Glutamatergic neuron (in vitro differentiated cells): ENCODE measurements around the gene BATF. TPM values are rescaled to one million over a fixed set of nuclear protein-coding genes. Genes with fewer than 3 reads are reported as not detected.

Experiments
- DNase-seq: peaks from one replicate; pipeline ENCODE4 v3.0.0; 2022
- H3K27ac Mint-ChIP-seq: one replicate; pipeline ENCODE4 v1.8.0; 2020; ENCODE audit warnings: mild to moderate bottlenecking, mixed read lengths, inconsistent platforms; ENCODE audit not compliant: unreplicated experiment
- H3K27me3 Mint-ChIP-seq: one replicate; pipeline ENCODE4 v1.8.0; 2020; ENCODE audit warnings: mild to moderate bottlenecking, moderate library complexity, mixed read lengths, inconsistent platforms; ENCODE audit not compliant: unreplicated experiment
- H3K36me3 Mint-ChIP-seq: one replicate; pipeline ENCODE4 v1.8.0; 2020; ENCODE audit warnings: mild to moderate bottlenecking, mixed read lengths, inconsistent platforms; ENCODE audit not compliant: unreplicated experiment
- H3K4me1 Mint-ChIP-seq: one replicate; pipeline ENCODE4 v1.8.0; 2020; ENCODE audit warnings: mild to moderate bottlenecking, low read depth, mixed read lengths, inconsistent platforms; ENCODE audit not compliant: unreplicated experiment
- H3K4me3 Mint-ChIP-seq: one replicate; pipeline ENCODE4 v1.8.0; 2020; ENCODE audit warnings: mild to moderate bottlenecking, mixed read lengths, inconsistent platforms; ENCODE audit not compliant: unreplicated experiment
- H3K9me3 Mint-ChIP-seq: one replicate; pipeline ENCODE4 v1.8.0; 2020; ENCODE audit warnings: mild to moderate bottlenecking, moderate library complexity, mixed read lengths, inconsistent platforms; ENCODE audit not compliant: unreplicated experiment
- CTCF ChIP-seq: fragments of 200-600 bp; sonication (generic); IDR thresholded peaks from one replicate; pipeline ENCODE4 v1.5.0; 2021; ENCODE audit not compliant: partially characterized antibody, unreplicated experiment
- total RNA-seq: library from RNA; stranded (reverse); fragmentation: NEBNext Ultra II Directional; extraction: Animal tissue kit (Norgen Biotek cat#: 25700); gene quantifications from one replicate; pipeline ENCODE4 v1.2.1, GENCODE V29; 2021; ENCODE audit not compliant: unreplicated experiment

BATF gene
- total RNA-seq, 1 donor from 2014 or later = not detected

- H3K4me3 Mint-ChIP-seq = no peak overlapping the region
- no peak for TF ChIP-seq CTCF
- no peaks in the 10 kb centered on the region for H3K36me3 Mint-ChIP-seq
- no peaks in the 10 kb centered on the region for H3K4me1 Mint-ChIP-seq
- peaks cover 1% of the 10 kb centered on the region for H3K9me3 Mint-ChIP-seq
- H3K27ac Mint-ChIP-seq = no peak overlapping the region
- H3K27me3 Mint-ChIP-seq = peaks cover 1% of the 10 kb centered on the region
- no peak for DNase-seq
These were observed 20.4 kb downstream of the BATF start for GRCh38 chr14:75542588-75543091.

GRCh38 chr14:75543253-75543652, 21.0 kb downstream of the BATF start:
- Mint-ChIP-seq H3K27ac (no peak overlapping the region), H3K9me3 (peaks cover 1% of the 10 kb centered on the region), H3K4me3 (no peak overlapping the region), H3K27me3 (peaks cover 3% of the 10 kb centered on the region), H3K36me3 (no peaks in the 10 kb centered on the region), H3K4me1 (no peaks in the 10 kb centered on the region)
- DNase-seq = no peak
- TF ChIP-seq CTCF = no peak

- H3K9me3 Mint-ChIP-seq = peaks cover 1% of the 10 kb centered on the region
These were observed 21.5 kb downstream of the BATF start for GRCh38 chr14:75543786-75544185.

GRCh38 chr14:75545907-75546306, 23.6 kb downstream of the BATF start:
- DNase-seq = no peak
- H3K27me3 Mint-ChIP-seq = peaks cover 4% of the 10 kb centered on the region
- no peak overlapping the region for H3K4me3 Mint-ChIP-seq
- H3K4me1 Mint-ChIP-seq = no peaks in the 10 kb centered on the region
- H3K27ac Mint-ChIP-seq = no peak overlapping the region
- H3K36me3 Mint-ChIP-seq = no peaks in the 10 kb centered on the region
- TF ChIP-seq CTCF = no peak
- H3K9me3 Mint-ChIP-seq = peaks cover 3% of the 10 kb centered on the region

More at GRCh38 chr14:75543786-75544185, 21.5 kb downstream of the BATF start:
- no peak for TF ChIP-seq CTCF
- peaks cover 4% of the 10 kb centered on the region for H3K27me3 Mint-ChIP-seq
- H3K27ac Mint-ChIP-seq = no peak overlapping the region
- no peaks in the 10 kb centered on the region for H3K4me1 Mint-ChIP-seq
- H3K36me3 Mint-ChIP-seq = no peaks in the 10 kb centered on the region
- no peak for DNase-seq
- H3K4me3 Mint-ChIP-seq = no peak overlapping the region

GRCh38 chr14:75547552-75548250, 25.4 kb downstream of the BATF start:
- peaks cover 4% of the 10 kb centered on the region for H3K27me3 Mint-ChIP-seq
- no peaks in the 10 kb centered on the region for H3K4me1 Mint-ChIP-seq
- H3K4me3 Mint-ChIP-seq = no peak overlapping the region
- DNase-seq = no peak
- no peaks in the 10 kb centered on the region for H3K36me3 Mint-ChIP-seq
- no peak for TF ChIP-seq CTCF
- peaks cover 3% of the 10 kb centered on the region for H3K9me3 Mint-ChIP-seq
- H3K27ac Mint-ChIP-seq = no peak overlapping the region
